Activated T-cell treated with anti-CD3 and anti-CD28 coated beads for 48 hours (primary cell): ENCODE measurements around the gene ATMIN.

Experiments used
- DNase-seq: peaks from one replicate; pipeline ENCODE4 v3.0.0-alpha.2; 2020; ENCODE audit warnings: low read depth

Gene ATMIN

GRCh38 chr16:81035398-81035974 lies at the start of gene ATMIN:
Gene ATMIN (plus strand): TSS chr16:81035842. CDS start chr16:81035871, 29 bp downstream.
- DNase-seq, result peak; percentile 90

- no peak for DNase-seq
Observed at GRCh38 chr16:80986557-80986956, 49.1 kb upstream of the ATMIN start.

GRCh38 chr16:80988756-80989155 lies 46.9 kb upstream of the ATMIN start:
- no peak for DNase-seq

GRCh38 chr16:80989801-80990200 lies 45.8 kb upstream of the ATMIN start:
- no peak for DNase-seq

- no peak for DNase-seq
Observed at GRCh38 chr16:80990577-80990976, 45.1 kb upstream of the ATMIN start.

- no peak for DNase-seq
Observed at GRCh38 chr16:80990978-80991377, 44.7 kb upstream of the ATMIN start.

- no peak for DNase-seq
Observed at GRCh38 chr16:80991792-80992430, 43.7 kb upstream of the ATMIN start.

GRCh38 chr16:80992676-80993293 lies 42.9 kb upstream of the ATMIN start:
- no peak for DNase-seq

- DNase-seq, result no peak
Observed at GRCh38 chr16:80993307-80993706, 42.3 kb upstream of the ATMIN start.

- DNase-seq, result no peak
Observed at GRCh38 chr16:80993834-80994233, 41.8 kb upstream of the ATMIN start.

- no peak for DNase-seq
Observed at GRCh38 chr16:80994451-80994850, 41.2 kb upstream of the ATMIN start.

- DNase-seq, result no peak
Observed at GRCh38 chr16:80996688-80997138, 38.9 kb upstream of the ATMIN start.

GRCh38 chr16:80997139-80997798 lies 38.4 kb upstream of the ATMIN start:
- no peak for DNase-seq

- no peak for DNase-seq
Observed at GRCh38 chr16:80997964-80998620, 37.5 kb upstream of the ATMIN start.

- DNase-seq, result no peak
Observed at GRCh38 chr16:81000873-81001272, 34.8 kb upstream of the ATMIN start.

- DNase-seq, result no peak
Observed at GRCh38 chr16:81001330-81001729, 34.3 kb upstream of the ATMIN start.

GRCh38 chr16:81003064-81003463 lies 32.6 kb upstream of the ATMIN start:
- DNase-seq, result no peak

- DNase-seq, result no peak
Observed at GRCh38 chr16:81003610-81004460, 31.8 kb upstream of the ATMIN start.

- DNase-seq, result no peak
Observed at GRCh38 chr16:81004646-81005353, 30.8 kb upstream of the ATMIN start.

GRCh38 chr16:81005610-81006161 lies 30.0 kb upstream of the ATMIN start:
- DNase-seq, result no peak
